HG03460 (cell line): ENCODE results near the gene MIEF2.

Experiments used
- ATAC-seq: cut with Tn5 transposase; IDR thresholded peaks from one replicate; pipeline ENCODE4 v1.9.1; 2021; ENCODE audit not compliant: unreplicated experiment

The MIEF2 gene

GRCh38 chr17:18235743-18236256, 24.7 kb upstream of the MIEF2 start:
- no peak for ATAC-seq

- no peak for ATAC-seq
These were observed 24.0 kb upstream of the MIEF2 start for GRCh38 chr17:18236494-18236893.

- no peak for ATAC-seq
These were observed 23.0 kb upstream of the MIEF2 start for GRCh38 chr17:18237461-18237860.

GRCh38 chr17:18238299-18238698, 22.2 kb upstream of the MIEF2 start:
- ATAC-seq: no peak

GRCh38 chr17:18240449-18240848, 20.0 kb upstream of the MIEF2 start:
- no peak for ATAC-seq

DNA sequence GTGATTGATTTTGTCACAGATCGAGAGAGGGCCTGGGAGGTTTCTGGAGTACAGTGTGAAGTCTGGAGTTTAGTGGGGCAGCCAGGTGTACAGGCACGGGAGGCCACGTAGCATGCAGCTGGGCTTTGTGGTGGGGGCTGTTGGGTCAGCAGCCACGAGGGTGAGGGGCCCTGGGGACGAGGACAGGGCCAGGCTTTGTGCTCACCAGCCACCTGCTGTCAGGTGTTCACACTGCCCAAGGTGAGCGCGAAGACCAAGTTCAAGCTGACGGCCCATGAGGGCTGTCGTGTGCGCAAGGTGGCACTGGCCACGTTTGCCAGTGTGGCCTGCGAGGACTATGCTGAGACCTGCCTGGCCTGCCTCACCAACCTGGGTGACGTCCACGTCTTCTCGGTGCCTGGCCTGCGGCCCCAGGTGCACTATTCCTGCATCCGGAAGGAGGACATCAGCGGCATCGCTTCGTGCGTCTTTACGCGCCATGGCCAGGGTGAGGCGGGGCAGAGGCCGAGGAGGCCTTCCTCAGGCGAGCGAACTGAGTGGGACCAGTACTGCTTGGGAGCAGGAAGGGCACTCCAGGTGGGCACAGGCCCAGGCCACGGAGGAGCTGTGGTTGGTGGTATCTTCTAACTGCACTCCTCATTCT, 19.1 kb upstream of the MIEF2 start:
- ATAC-seq: no peak

GRCh38 chr17:18245038-18245776, 15.3 kb upstream of the MIEF2 start:
- no peak for ATAC-seq

DNA sequence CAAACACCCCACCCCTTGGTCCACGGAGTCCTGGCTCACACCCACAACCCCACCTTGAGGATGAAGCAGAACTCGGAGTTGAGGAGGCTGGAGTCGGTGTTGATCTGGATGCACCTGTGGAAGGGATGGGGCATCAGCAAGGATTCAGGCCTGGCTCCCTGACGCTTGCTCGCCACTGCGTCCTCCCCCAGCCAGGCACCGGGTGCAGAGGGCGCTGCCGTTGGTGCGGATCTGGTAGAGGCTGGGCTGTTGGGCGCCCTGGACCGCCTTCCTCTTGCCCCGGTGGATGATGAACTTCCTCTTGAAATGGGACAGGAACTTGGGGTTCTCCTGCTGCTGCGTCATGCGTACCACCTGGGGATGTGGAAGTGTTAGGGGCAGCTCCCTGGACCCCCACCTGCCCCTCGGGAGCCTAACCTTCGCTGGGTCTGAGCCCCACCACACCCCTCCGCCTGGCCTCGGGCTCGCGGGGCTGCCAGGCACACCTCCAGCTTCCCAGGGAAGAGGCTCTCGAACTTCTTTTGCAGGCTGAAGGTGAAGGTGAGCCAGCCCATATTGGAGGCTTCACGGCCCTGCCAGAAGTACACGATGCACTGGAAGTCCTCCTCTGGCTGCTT, 14.2 kb upstream of the MIEF2 start:
- no peak for ATAC-seq

GRCh38 chr17:18246880-18247612, 13.4 kb upstream of the MIEF2 start:
- ATAC-seq: no peak

DNA sequence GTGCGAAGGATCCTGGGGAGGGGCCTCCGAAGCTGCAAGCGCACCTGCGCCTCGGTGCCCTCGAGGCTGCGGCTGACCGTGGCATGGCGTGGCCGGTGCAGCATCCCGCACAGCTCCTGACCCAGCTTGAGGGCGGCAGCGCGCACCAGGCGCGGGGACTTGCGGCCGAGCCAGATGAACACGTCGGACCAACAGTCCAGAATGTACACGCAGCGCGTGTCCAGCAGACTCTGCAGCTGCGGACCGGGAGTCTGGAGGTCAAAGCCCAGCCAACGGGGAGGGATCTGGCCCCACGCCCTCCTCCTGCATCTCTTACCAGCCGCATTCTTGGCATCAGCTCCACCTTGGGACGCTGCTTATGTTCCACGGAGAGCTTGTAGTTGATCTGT, 12.9 kb upstream of the MIEF2 start:
- ATAC-seq: no peak

- ATAC-seq: no peak
These were observed 12.1 kb upstream of the MIEF2 start for GRCh38 chr17:18248300-18248731.

- no peak for ATAC-seq
These were observed 11.7 kb upstream of the MIEF2 start for GRCh38 chr17:18248811-18249210.

- ATAC-seq: no peak
These were observed 10.2 kb upstream of the MIEF2 start for GRCh38 chr17:18250259-18250658.

GRCh38 chr17:18250708-18251107, 9.8 kb upstream of the MIEF2 start:
- ATAC-seq: no peak

DNA sequence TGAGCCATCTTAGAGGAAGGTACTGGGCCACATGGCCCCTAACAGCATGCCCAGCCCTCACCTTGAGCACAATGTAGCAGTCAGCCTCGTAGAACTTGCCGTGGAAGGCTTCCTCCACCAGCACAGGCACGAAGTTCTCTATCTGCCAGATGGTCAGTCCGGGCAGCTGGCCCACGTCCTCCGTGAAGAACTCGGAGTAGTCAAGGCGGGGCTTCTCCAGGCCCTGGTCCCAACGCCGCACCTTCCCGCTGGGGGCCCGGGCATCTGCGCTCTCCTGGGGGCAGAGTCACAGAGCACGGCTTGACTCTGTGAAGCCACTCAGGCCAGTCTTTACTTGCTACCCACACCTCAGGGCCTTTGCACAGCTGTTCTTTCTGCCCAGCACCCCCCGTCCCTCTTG, 9.3 kb upstream of the MIEF2 start:
- ATAC-seq: no peak

GRCh38 chr17:18252160-18252559, 8.3 kb upstream of the MIEF2 start:
- ATAC-seq: no peak

- ATAC-seq: no peak
These were observed 7.1 kb upstream of the MIEF2 start for GRCh38 chr17:18253187-18253884.

- ATAC-seq: no peak
These were observed 6.3 kb upstream of the MIEF2 start for GRCh38 chr17:18253947-18254821.

DNA sequence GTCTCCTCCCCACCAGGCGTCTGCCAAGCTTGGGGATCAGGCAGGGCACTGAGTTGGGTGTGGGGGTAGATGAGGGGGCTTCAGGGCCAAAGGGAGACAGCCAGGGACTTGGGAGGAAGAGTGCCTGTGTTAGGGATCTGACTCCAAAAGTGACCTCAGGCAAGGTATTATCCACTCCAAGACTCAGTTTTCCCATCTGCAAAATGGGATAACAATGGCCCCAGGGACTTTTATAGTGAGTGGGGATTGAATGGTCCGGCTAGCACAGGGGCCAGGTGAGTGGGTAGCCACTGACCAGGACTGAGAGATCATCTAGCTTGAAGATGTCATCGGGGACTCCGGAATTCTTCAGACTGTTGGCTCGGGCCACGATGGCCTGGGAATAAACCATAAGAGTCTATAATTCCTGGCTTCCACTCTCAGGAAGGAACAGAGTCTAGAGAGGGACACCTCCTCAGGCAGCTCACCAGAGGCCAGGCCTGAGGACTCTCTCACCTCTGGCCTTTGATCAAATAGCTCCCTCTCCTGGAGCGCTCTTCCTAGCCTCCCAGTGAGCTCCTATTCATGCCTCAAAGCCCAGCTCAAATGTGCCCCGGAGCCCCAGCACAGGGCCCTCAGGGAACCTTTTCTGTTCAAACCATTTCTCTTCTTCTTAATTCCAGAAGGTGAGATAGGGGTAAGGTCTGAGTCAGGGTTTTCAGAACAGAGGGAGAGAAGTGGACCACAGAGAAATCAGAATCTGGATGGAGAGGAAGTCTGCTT, 5.4 kb upstream of the MIEF2 start:
- no peak for ATAC-seq
